Myometrial cell (primary cell): ENCODE measurements around the gene TRMU. TPM values are rescaled to one million over a fixed set of nuclear protein-coding genes. Genes with fewer than 3 reads are reported as not detected.

ENCODE experiments used
- total RNA-seq: library from RNA; depleted of rRNA; stranded (reverse); fragments of >200 nt; gene quantifications from 2 replicates; pipeline ENCODE4 v1.2.3, GENCODE V29; 2015

TRMU gene
- 26.2 and 27.7 TPM in 2 replicates for total RNA-seq

GRCh38 chr22:46335201-46336118, at the start of gene TRMU:
TRMU (plus strand) TSS chr22:46335714; CDS start chr22:46335765, 51 bp downstream.

GRCh38 chr22:46296257-46297150, 39.0 kb upstream of the TRMU start, which contains the start of gene GTSE1:
GTSE1 (plus strand) TSS chr22:46296870; CDS start chr22:46297401, 531 bp downstream.

Other genes starting within 250 kb of the TRMU start
- 10.1 and 21.8 TPM in 2 replicates for gene PPARA, start 185.2 kb upstream of the TRMU start, total RNA-seq
- 9.2 and 58.5 TPM in 2 replicates for gene CDPF1, start 85.4 kb upstream of the TRMU start, total RNA-seq
- not detected in 2 replicates for gene PKDREJ, start 72.4 kb upstream of the TRMU start, total RNA-seq
- gene TTC38, start 67.7 kb upstream of the TRMU start, total RNA-seq, result 28.7 and 41.2 TPM in 2 replicates
- gene GTSE1, start 38.8 kb upstream of the TRMU start, total RNA-seq, result 13.8 and 15.9 TPM in 2 replicates
- 0.29 TPM in 1 of 2 replicates, not detected in the other for gene CELSR1, start 201.9 kb downstream of the TRMU start, total RNA-seq